NK-92 (cell line): ENCODE measurements around the gene LRRC61.

Source experiments
- DNase-seq: peaks from one replicate; lab custom pipeline; 2025; ENCODE audit not compliant: unreplicated experiment; lab: John Stamatoyannopoulos, UW

Gene LRRC61

DNA sequence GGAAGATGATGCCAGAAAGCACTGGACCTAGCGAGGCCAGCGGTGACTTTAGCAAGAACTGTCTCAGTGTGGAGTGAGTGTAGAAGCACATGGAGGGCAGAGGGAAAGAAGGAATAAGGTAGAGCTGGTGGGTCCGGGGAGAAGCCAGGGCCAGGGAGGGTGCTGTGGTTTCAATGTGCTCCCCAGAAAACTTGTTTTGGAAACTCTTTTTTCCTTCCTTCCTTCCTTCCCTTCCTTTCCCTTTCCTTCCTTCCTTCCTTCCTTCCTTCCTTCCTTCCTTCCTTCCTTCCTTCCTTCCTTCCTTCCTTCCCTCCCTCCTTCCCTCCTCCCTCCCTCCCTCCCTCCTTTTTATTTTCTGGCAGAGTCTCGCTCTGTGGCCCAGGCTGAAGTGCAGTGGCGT is 23.8 kb downstream of the LRRC61 start:
- no peak for DNase-seq

DNA sequence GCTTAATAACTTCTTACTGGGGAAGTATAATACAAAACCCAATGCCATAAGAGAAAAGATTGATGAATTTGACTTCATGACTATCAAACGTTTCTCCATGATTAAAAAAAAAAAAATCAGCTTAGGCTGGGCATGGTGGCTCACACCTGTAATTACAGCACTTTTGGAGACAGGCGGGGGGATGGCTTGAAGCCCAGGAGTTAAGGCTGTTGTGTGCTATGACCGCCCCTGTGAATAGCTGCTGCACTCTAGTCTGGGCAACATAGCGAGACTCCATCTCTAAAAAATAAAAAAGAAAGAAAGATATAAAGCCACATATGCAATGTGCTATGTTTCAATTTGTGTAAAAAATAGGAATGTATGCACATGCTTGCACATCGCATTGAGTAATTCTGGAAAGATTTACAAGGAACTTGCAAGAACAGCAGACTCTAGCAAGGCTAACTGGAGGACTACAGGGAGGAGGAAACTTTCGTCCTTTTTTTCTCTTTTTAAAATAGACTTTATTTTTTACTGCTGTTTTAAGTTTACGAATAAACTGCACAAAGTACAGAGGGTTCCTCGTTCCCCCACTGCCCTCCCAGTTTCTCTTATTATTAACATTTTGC is 28.5 kb downstream of the LRRC61 start:
- DNase-seq, result no peak

DNA sequence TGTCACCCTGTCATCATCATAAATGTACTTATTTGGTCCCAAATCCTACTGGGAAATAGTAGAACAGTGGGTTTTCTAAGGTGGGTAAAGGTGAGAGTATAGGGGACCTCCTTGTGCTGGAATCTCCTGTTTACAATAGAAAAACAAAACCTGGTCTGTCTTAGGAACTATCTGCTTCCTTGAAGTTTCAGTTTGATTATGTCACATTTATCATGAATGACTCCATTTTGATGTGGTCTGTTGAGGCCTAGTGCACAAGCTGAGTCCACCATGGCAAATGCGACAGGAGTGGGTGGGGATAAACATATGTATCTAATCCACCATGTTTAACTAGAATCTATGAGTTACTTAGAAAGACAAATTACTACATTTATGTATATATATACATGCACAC is 32.5 kb downstream of the LRRC61 start:
- no peak for DNase-seq

DNA sequence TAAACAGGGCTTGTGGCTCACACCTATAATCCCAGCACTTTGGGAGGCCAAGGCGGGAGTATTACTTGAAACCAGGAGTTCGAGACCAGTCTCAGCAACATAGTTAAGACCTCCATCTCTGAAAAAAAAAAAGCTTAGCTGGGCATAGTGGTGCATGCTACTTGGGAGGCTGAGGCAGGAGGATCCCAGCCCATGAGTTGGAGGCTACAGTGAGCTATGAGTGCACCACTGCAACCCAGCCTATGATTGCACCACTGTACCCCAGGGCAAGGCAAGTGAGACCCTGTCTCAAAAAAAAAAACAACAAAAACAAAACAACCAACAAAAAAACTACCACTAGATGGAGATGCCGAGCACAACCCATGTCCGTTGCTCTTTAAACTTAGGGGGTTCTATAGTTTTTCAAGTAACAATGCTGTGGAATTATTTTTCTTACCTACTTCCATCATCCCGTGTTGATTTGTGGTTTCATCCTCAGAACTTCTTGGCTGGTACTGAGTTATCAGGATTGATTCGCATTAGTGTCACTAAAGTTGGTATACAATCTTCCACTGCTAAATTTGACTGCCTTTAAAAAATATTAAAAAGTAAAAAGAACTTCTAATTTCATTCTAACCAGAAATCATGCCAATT is 33.2 kb downstream of the LRRC61 start:
- no peak for DNase-seq

DNA sequence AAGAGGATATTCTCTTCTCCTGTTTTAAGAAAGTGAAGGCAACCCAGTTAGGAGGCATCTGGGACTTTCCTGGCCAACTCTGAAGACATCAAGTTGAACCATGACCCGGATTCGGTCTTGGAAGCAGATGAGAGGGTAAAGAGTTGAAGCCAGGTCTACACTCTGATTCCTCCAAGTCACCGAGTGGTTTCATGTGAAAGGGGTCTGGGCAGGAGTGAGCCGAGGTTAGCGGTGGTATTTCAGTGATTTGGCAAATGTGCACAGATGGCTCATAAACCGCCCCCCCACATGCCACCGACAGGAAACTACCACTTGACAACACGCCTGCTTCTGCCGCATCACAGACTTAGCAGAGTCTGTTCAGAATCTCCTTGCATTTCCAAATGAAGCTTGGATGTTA is 34.1 kb downstream of the LRRC61 start:
- DNase-seq, result no peak

DNA sequence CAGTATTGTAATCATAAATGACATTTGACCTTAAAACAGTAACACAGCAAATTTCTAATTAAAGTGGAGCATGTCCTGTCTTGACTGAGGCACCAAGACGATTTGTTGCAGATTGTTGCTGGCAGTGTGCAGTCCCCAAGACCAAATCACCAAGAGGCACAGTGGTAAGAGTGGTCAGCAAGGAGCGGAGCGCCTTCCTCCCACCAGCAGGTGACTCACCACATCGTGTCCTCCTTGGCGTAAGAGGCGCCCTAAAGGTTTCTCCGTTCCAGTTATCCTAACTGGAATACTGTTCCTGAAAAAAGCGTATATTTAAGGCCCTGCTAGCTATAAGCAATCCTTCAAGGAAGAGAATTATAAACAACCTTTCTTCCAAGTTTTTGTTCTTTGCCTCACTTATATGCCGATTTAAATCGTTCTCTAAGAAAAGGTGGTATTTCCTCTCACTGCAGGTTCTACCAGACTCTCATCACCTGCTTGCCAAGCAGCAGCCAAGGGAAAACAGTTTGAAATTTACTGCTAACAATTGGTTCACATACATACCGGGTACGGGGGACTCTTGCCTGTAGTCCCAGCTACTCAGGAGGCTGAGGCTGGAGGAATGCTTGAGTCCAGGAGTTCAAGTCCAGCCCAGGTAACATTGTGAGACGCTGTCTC is 34.7 kb downstream of the LRRC61 start:
- no peak for DNase-seq

DNA sequence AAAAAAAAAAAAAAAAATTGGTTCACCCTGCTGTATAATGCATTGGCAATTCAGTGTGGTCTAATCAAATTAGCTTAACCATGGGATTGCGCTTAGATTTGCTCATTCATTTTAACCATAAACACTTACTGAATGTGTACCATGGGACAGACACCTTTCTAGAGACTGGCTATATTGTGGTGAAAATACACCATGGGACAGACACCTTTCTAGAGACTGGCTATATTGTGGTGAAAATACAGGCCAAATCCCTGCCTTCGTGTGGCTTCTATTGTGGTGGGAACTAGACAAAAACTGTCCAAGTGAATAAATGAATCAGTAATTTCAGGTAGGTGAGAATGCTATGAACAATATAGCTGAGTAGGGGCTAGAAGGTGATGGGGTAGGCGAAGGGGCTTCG is 35.3 kb downstream of the LRRC61 start:
- DNase-seq, result no peak

DNA sequence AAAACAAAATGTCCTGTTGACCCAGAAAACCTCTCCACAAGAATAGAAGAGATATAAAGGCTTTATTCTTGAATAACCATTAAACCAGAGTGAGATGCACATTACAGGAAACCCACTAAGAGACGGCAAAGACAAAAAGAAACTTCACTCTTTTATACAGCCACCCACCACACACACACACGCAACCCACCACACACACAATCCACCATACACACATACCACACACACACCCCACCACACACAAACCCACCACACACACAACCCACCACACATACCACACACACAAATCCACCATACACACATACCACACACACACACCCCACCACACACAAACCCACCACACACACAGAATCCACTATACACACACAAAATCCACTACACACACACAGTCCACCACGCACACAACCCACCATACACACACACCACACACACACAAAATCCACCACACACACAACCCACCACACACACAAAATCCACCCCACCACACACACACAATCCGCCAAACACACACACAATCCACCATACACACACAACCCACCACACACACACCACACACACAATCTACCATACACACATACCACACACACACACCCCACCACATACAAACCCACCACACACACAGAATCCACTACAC is 36.0 kb downstream of the LRRC61 start:
- no peak for DNase-seq

DNA sequence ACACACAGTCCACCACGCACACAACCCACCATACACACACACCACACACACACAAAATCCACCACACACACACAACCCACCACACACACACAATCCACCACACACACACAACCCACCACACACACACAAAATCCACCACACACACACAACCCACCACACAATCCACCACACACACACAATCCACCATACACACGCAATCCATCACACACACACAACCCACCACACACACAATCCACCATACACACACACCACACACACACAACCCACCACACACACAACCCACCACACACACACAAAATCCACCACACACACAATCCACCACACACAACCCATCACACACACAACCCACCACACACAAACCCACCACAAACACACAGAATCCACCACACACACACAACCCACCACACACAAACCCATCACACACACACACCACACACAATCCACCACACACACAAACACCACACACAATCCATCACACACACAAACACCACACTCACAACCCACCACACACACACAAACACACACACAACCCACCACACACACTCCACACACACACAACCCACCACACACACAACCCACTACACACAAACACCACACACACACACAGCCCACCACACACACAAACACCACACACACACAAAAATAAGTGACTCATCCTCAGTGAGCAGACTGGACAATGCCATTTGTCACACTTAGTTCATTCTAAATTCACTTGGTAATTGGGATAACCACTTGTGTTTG is 36.6 kb downstream of the LRRC61 start:
- DNase-seq, result no peak

DNA sequence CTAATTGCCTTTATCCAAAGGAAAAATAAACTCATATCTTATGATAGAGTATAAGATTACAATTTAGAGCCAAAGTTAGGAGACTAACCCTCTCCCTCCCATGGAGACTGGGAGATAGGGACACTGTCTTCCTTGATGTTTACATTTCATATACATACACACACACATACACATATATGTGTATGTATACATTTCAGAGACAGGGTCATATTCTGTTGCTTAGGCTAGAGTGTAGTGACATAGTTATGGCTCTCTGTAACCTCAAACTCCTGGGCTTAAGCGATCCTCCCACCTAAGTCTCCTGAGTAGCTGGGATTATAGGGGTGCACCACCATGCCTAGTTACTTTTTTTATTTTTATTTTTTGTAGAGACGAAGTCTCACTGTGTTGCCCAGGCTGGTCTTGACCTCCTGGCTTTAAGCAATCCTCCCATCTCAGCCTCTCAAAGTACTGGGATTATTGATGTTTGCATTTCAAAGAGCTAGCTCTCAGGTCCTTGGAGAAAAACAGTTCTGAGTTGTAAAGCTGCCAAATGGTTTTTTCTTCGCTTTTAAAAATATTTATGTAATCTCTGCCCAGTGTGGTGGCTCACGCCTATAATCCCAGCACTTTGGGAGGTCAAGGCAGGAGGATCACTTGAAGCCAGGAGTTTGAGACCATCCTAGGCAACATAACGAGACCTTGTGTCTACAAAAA is 37.4 kb downstream of the LRRC61 start:
- no peak for DNase-seq

DNA sequence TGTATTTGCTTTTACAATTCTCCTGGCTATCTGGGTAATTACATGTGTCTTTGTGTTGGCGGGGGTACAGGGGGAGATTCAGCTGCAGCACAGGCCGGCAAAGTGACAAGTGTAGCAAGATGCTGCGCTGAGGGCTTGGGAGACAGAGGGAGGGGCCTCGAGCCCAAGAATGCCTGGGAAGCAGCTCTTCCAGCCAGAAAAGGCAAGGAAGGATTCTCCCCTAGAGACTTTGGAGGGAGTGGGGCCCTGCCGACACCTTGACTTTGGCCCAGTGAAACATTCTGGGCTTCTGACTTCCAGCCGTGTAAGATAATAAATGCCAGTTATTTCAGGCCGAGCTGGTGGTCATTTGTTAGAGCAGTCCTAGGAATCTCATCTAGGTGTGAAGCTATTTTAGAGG is 38.2 kb downstream of the LRRC61 start:
- no peak for DNase-seq

DNA sequence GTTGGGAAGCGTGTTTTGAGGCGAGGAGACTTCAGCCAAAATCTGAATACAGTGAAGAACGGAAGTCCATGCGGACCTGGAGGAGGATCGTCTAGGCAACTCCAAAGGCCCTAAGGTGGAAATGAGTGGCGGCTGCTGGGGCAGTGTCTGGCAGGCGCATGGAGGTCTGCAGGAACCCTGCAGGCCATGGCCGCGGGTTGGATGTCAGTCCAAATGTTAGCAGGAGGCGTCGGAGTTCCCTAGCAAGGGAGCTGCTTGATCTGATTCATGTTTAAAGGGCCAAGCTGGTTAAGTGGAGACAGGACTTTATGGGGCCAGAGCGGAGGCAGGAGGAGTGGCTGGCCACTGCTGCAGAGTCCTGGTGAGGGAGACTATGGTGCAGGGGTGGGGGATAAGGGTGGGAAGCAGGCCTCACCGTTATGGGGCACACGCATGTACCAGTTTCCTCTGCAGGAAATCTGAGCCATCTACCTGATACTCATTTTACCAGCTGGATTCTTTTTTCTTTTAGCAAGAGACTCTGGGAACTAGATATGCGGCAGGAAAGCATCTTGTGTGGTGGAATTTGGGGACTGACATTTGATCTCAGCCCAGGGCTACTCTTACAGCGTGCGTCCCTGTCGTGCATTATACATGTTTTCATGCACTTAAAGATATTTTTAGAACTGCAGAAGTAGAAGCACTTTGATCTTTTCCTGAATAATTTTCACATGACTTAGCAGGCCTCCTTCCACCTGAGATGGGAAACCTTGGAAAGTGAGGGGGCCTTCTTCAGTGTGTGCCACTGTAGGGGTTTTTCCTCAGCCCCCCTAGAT is 38.9 kb downstream of the LRRC61 start:
- DNase-seq, result no peak

DNA sequence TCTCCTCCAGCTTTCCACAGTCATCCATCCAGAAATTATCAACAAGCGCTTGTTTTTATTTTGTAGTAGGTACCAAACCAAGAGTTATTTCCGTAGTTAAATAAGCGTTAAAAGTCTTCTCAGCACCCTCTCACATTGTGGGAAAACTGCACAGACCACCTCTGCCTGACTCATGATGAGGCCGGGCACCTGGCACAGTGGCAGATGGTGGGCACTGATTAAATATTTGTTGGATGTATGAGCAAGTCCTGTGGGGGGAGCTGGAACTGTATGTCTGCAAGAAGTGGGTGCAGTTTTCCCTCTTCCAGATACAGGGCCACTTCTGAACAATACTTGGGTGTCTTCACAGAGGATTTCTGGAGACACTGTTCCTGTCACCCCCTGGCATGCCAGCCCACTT is 40.2 kb downstream of the LRRC61 start:
- DNase-seq, result no peak

DNA sequence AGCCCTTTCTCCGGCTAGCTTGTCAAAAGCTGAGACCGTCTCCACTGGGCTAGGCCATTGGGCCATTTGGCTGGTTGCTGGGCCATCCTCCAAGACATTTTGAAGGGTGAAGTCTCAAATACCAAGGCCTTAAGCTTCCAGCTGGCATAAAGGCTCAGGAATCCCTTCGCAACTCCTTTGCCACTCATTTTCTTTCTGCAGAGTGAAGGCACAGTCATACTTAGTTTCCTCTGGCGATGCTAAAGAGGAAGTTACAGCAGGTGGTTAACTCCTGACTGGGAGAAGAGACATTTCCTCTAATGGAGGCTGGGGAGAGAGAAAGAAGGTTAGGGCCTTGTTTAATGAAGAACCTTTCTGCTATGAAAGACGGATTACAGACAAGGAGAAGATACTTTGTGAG is 40.7 kb downstream of the LRRC61 start:
- no peak for DNase-seq

DNA sequence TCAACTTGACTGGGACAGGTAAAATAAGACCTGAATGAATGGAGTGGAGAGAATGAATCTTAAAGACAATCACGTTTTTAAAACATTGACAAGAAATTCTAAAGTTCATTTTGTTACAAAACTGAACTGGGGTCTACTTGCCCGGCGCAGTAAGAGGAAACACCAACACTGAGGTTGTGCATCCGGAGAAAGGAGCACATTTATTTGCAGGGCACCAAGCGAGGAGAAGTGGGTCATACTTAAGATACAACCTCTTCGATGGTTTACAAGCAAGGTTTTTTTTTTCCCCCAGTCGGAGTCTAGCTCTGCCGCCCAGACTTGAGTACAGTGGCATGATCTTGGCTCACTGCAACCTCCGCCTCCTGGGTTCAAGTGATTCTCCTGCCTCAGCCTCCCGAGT is 42.0 kb downstream of the LRRC61 start:
- no peak for DNase-seq

DNA sequence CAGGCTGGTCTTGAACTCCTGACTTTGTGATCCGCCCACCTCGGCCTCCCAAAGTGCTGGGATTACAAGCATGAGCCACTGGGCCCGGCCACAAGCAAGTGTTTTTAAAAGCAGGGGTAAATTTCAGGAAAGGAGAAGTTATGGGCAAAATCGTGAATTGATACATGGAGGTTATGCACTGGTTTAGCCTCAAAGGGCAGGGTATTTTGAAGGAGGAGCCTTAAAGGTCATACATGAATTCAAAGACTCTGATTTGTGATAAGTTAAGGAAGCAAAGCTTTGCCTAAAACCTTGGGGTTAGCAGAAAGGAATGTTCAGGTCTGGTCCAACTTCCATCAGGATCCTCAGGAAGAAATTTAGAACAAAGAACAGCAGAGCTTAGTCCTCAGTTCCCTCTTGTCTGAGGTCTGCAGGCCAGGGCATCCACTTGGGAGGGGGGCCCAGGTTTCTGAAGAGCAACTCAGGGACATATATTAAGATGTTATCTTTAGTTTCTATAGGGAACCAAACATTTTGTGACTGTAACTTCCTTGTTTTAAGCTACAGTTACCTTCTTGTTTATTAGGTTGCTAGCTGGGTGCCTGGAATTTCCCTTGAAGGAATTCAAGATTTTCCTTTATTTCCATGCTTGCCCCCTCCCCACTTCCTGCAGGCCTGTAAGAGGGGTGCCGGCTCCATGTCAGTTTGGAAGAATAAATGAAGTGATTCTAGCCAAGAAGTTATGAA is 42.7 kb downstream of the LRRC61 start:
- DNase-seq, result no peak

DNA sequence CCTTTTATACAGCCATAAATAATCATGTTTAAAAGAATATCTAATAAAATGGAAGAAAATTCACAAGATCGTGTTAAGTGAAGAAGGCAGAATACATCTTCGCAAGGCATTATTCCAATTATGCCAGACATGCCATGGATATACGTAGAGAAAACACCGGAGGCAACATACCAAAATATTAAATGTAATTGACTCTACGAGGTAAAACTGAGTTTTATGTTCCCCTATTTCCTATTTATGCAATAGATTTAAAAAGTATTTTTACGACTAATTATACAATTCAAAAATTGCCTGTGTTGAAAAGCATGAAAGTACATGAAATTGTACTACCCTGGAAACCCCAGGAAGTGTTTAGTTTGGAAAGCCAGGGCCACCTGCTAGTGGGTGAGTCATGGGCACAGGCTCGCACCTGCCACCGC is 44.5 kb downstream of the LRRC61 start:
- no peak for DNase-seq

DNA sequence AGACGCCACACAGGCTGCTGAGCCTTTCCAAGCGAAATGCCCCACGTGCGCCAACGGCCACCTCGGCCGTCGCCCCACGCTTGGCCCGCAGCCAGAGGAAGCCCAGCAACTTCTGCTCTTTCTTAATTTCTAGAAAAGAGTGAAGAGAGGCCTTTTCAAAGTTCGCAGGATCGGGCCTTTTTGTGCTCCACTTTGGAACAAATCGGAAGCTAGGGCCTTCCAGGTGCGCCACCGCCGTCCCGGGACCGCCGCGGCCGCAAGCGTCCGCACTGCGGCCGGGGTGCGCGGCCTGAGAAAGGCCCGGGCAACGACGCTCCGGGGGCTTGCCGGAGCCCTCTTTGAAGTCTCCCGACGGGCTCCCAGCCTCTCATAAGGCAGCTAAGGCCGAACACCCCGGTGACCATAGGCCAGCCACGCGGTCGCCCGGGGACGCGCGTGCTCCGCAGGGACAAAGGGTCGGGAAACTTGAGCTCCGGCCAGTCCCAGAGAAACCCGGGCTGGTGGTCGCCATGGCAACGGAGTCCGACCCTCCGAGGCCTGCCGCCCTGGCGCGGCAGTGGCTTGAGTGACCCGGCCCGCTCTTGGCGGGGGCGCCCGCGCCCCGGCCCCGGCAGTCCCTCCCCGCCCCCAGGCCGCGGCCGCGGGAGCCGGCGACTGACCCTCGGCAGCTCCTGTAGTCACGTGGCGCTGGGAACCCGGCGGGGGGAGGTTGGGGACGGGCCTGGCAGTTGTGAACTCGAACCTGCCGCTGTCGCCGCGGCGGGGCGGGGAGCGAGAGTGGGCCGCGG is 45.1 kb downstream of the LRRC61 start, which contains the start of gene REPIN1:
Gene REPIN1, plus strand, starts transcription at position 727 of the 788 bp plus-strand sequence. CDS start 890 bp downstream, outside the sequence.
- DNase-seq, result no peak
